ENCODE results near the gene ARHGAP24. TPM values are rescaled to one million over a fixed set of nuclear protein-coding genes. Genes with fewer than 3 reads are reported as not detected.
"Not testable (repeated sequence)": the region's sequence is repeated elsewhere in the genome, so short reads cannot be mapped to it uniquely, and the experiment has no call there.

Gene ARHGAP24
- total RNA-seq, 2 experiments from 2014 or later, result not detected

DNA sequence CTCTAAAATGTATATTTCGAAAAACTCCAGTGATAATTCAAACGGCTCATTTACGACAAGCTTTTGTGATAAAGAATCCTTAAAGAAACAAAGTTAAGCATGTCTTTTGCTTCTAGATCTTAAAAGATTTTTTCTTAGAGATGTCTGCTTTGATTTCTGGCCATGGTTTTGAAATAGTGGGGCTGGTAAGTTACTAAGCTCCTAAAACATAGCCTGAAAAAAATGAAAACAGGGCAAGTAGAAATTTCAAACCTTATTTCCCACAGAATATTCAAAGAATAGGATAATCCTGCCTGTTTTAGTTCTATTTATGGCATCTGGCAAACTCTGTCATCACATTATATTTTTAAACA lies 318.3 kb downstream of the ARHGAP24 start:
- Mint-ChIP-seq H3K27me3 (no peaks in the 10 kb centered on the region), H3K4me3 (no peak overlapping the region), H3K36me3 (ENCODE audit: low read depth) (no peaks in the 10 kb centered on the region), H3K9me3 (ENCODE audit: low read depth) (no peaks in the 10 kb centered on the region), H3K27ac (no peak overlapping the region), H3K4me1 (no peaks in the 10 kb centered on the region)
- DNase-seq, result no peak
- ATAC-seq, result no peak
- POLR2A ChIA-PET, result no interaction called here
- CTCF ChIA-PET, result no interaction called here
- intact Hi-C loops (cut with DNase I, micrococcal nuclease), result no loop called here

DNA sequence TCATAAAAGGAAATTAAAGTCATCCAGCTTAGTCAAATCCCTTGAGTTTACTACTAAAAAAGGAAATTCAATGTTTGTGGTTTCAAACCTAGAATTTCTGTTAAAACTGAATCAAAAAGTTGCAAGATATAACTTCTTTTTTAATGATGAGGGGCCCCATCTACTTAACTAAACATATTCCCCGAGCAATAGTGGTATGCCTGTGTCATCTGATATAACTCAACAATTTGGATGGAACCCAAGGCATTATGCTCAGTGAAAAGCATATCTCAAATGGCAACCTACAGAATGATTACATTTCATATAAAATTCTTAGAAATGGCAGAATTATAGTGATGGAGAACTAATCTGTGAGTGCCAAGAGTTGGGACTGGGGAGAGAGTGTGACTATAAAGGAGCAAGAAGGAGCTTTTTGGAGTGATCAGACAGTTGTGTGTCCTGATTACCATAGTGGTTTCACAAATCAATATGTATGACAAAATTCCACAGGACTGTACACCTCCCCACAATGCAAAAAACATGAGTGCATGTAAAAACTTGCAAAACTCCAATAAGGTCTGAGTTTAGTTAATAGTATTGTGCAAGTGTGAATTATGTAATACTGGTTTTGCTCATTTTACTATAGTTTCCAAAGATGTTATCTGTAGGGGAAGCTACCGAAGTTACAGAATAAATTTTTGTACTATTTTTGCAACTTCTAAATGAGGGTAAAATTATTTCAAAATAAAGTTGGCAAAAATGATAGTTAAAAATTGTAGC lies 323.2 kb downstream of the ARHGAP24 start:
- no peaks in the 10 kb centered on the region for H3K27me3 Mint-ChIP-seq
- DNase-seq (no peak), ATAC-seq (no peak)
- no peak overlapping the region for H3K27ac Mint-ChIP-seq
- H3K9me3 Mint-ChIP-seq (ENCODE audit: low read depth), result no peaks in the 10 kb centered on the region
- H3K36me3 Mint-ChIP-seq (ENCODE audit: low read depth), result no peaks in the 10 kb centered on the region
- intact Hi-C loops (cut with DNase I, micrococcal nuclease), result loop anchor here in 1 of 2 experiments (5.0 kb wide), 1 partner anchor 651 kb away; no protein-coding TSS in a partner anchor
- ChIA-PET POLR2A (no interaction called here), CTCF (interaction anchor here (1.0 to 1.5 kb wide), 3 partner anchors 10 to 19 kb away, joined by 3 to 4 read pairs (median 3); no protein-coding TSS in a partner anchor)
- no peaks in the 10 kb centered on the region for H3K4me1 Mint-ChIP-seq
- H3K4me3 Mint-ChIP-seq, result no peak overlapping the region

DNA sequence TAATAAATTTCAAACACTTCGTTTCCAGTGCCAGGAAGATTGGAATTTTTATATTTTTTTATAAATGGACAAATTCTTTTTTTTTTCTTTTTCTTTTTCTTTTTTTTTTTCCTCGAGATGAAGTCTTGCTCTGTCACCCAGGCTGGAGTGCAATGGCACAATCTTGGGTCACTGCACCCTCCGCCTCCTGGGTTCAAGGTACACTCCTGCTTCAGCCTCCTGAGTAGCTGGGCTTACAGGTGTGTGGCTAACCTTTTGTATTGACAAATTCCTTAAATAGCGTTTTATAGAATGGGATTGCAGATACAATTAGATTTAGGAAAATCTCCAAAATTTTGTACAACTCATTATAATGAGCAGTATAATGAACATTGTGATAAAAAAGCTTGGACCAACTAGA lies 328.9 kb downstream of the ARHGAP24 start:
- Mint-ChIP-seq H3K9me3 (ENCODE audit: low read depth) (no peaks in the 10 kb centered on the region), H3K36me3 (ENCODE audit: low read depth) (no peaks in the 10 kb centered on the region), H3K4me3 (no peak overlapping the region), H3K4me1 (no peaks in the 10 kb centered on the region), H3K27me3 (no peaks in the 10 kb centered on the region), H3K27ac (no peak overlapping the region)
- DNase-seq (no peak), ATAC-seq (no peak)
- ChIA-PET POLR2A (no interaction called here), CTCF (no interaction called here)
- intact Hi-C loops (cut with DNase I, micrococcal nuclease), result no loop called here

DNA sequence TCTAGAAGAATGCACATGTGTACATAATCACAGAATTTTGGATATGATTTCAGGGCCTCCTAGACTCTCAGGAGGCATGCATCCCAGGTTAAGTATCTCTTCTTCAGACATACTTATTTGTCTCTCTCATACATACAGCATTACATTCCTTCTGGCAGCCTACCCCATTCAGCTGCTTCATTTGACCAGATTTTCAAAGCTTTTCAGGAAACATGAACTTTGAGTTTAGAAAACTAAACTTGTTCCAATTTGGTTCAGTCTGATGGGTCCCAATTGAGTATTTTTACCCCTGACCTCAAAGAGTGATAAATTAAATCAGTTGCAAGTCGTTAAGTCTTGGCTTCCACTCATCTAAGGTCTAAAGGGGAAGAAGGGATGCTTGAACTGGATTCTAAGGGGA lies 330.9 kb downstream of the ARHGAP24 start:
- ChIA-PET CTCF (interaction anchor here (1.2 to 1.5 kb wide), 2 partner anchors 10 to 34 kb away, joined by 3 to 4 read pairs; no protein-coding TSS in a partner anchor), POLR2A (no interaction called here)
- intact Hi-C loops (cut with DNase I, micrococcal nuclease), result no loop called here
- Mint-ChIP-seq H3K27me3 (no peaks in the 10 kb centered on the region), H3K9me3 (ENCODE audit: low read depth) (no peaks in the 10 kb centered on the region), H3K36me3 (ENCODE audit: low read depth) (no peaks in the 10 kb centered on the region), H3K4me3 (no peak overlapping the region), H3K4me1 (no peaks in the 10 kb centered on the region), H3K27ac (no peak overlapping the region)
- no peak for DNase-seq
- no peak for ATAC-seq

DNA sequence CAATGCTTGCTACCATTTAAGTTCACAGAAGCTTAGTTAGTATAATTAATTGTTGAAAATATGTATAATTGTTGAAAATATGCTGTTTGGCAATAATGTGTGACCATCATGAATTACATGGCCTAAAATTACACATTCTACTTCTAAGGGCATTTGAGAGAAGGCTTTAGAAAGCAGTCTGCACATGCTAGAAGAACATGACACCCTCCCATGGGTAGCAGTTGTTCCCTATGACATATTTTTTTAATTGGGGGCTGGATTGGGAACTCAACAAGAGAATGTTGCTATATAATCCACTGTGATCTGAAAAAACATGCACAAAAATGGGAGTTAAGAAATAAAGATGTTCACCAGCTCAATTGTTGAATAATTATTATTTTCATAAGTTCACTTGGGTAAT lies 331.4 kb downstream of the ARHGAP24 start:
- H3K9me3 Mint-ChIP-seq (ENCODE audit: low read depth), result no peaks in the 10 kb centered on the region
- no peaks in the 10 kb centered on the region for H3K4me1 Mint-ChIP-seq
- H3K36me3 Mint-ChIP-seq (ENCODE audit: low read depth), result no peaks in the 10 kb centered on the region
- no peaks in the 10 kb centered on the region for H3K27me3 Mint-ChIP-seq
- CTCF ChIA-PET, result no interaction called here
- ATAC-seq (no peak), DNase-seq (no peak)
- no peak overlapping the region for H3K4me3 Mint-ChIP-seq
- POLR2A ChIA-PET, result no interaction called here
- no peak overlapping the region for H3K27ac Mint-ChIP-seq
- intact Hi-C loops (cut with DNase I, micrococcal nuclease), result no loop called here

- DNase-seq (no peak), ATAC-seq (no peak)
- CTCF ChIA-PET, result no interaction called here
- Mint-ChIP-seq H3K9me3 (ENCODE audit: low read depth) (no peaks in the 10 kb centered on the region), H3K4me1 (no peaks in the 10 kb centered on the region), H3K36me3 (ENCODE audit: low read depth) (no peaks in the 10 kb centered on the region), H3K27ac (no peak overlapping the region), H3K27me3 (no peaks in the 10 kb centered on the region), H3K4me3 (no peak overlapping the region)
- intact Hi-C loops (cut with DNase I, micrococcal nuclease), result no loop called here
- POLR2A ChIA-PET, result no interaction called here
Measured at GRCh38 chr4:85807247-85807950, 332.4 kb downstream of the ARHGAP24 start.

GRCh38 chr4:85808104-85808503 lies 333.2 kb downstream of the ARHGAP24 start:
- intact Hi-C loops (cut with DNase I, micrococcal nuclease), result no loop called here
- H3K4me3 Mint-ChIP-seq, result no peak overlapping the region
- no peaks in the 10 kb centered on the region for H3K36me3 Mint-ChIP-seq (ENCODE audit: low read depth)
- ChIA-PET CTCF (no interaction called here), POLR2A (no interaction called here)
- DNase-seq (no peak), ATAC-seq (no peak)
- no peak overlapping the region for H3K27ac Mint-ChIP-seq
- H3K27me3 Mint-ChIP-seq, result no peaks in the 10 kb centered on the region
- no peaks in the 10 kb centered on the region for H3K9me3 Mint-ChIP-seq (ENCODE audit: low read depth)
- no peaks in the 10 kb centered on the region for H3K4me1 Mint-ChIP-seq

- Mint-ChIP-seq H3K9me3 (ENCODE audit: low read depth) (no peaks in the 10 kb centered on the region), H3K27me3 (no peaks in the 10 kb centered on the region), H3K27ac (no peak overlapping the region), H3K4me3 (no peak overlapping the region), H3K36me3 (ENCODE audit: low read depth) (no peaks in the 10 kb centered on the region), H3K4me1 (no peaks in the 10 kb centered on the region)
- ATAC-seq (no peak), DNase-seq (no peak)
- intact Hi-C loops (cut with DNase I, micrococcal nuclease), result no loop called here
- ChIA-PET POLR2A (no interaction called here), CTCF (no interaction called here)
Measured at GRCh38 chr4:85808864-85809263, 333.9 kb downstream of the ARHGAP24 start.

DNA sequence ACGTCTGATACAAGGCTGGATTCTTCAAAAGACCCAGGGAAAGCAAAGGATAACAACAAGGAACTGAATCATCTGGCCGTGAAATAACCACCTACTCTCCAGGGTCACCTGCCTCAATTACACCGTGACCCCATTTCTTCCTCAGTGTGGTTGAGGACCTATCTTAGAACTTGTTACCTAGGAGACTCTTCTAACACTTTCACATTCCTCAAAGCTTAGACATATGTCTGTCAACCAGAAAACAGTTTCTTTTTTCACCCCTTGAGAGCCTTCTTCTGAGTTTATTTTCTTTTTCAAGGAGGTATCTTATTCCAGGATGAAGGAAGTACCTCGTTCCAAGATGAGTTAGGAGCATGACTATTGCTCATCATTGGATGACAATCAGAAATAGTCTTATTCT lies 337.8 kb downstream of the ARHGAP24 start:
- ATAC-seq (no peak), DNase-seq (no peak)
- no peaks in the 10 kb centered on the region for H3K27me3 Mint-ChIP-seq
- intact Hi-C loops (cut with DNase I, micrococcal nuclease), result no loop called here
- H3K36me3 Mint-ChIP-seq (ENCODE audit: low read depth), result no peaks in the 10 kb centered on the region
- peaks cover 4% of the 10 kb centered on the region for H3K4me1 Mint-ChIP-seq
- H3K9me3 Mint-ChIP-seq (ENCODE audit: low read depth), result no peaks in the 10 kb centered on the region
- no peak overlapping the region for H3K4me3 Mint-ChIP-seq
- no peak overlapping the region for H3K27ac Mint-ChIP-seq
- ChIA-PET CTCF (interaction anchor here (0.7 kb wide), 1 partner anchor 579 kb away, joined by 3 read pairs; no protein-coding TSS in a partner anchor), POLR2A (no interaction called here)

DNA sequence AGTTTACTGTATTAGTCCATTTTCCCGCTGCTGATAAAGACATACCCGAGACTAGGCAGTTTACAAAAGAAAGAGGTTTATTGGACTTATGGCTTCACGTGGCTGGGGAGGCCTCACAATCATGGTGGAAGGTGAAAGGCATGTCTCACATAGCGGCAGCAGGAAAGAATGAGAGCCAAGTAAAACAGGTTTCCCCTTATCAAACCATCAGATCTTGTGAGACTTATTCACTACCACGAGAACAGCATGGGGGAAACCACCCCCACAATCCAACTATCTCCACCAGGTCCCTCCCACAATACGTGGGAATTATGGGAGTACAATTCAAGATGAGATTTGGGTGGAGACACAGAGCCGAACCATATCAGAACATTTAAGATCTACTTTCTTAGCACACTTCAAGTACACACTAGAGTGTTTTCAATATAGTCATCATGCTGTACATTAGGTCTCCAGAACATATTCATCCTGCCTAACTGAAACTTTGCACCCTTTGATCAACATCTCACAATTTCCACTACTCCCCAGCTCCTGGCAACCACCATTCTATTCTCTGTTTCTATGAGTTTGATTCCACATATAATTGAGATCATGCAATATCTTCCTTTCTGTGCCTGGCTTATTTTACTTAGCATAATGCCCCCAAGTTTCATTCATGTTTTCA lies 341.0 kb downstream of the ARHGAP24 start:
- Mint-ChIP-seq H3K4me3 (no peak overlapping the region), H3K36me3 (ENCODE audit: low read depth) (no peaks in the 10 kb centered on the region), H3K9me3 (ENCODE audit: low read depth) (peaks cover 2% of the 10 kb centered on the region), H3K27me3 (no peaks in the 10 kb centered on the region), H3K27ac (no peak overlapping the region), H3K4me1 (peaks cover 4% of the 10 kb centered on the region)
- ChIA-PET CTCF (no interaction called here), POLR2A (no interaction called here)
- peak; percentile 68 for ATAC-seq
- intact Hi-C loops (cut with DNase I, micrococcal nuclease), result no loop called here
- peak; percentile 10 for DNase-seq

GRCh38 chr4:85818700-85819099 lies 343.8 kb downstream of the ARHGAP24 start:
- POLR2A ChIA-PET, result no interaction called here
- Mint-ChIP-seq H3K36me3 (ENCODE audit: low read depth) (no peaks in the 10 kb centered on the region), H3K27ac (no peak overlapping the region)

DNA sequence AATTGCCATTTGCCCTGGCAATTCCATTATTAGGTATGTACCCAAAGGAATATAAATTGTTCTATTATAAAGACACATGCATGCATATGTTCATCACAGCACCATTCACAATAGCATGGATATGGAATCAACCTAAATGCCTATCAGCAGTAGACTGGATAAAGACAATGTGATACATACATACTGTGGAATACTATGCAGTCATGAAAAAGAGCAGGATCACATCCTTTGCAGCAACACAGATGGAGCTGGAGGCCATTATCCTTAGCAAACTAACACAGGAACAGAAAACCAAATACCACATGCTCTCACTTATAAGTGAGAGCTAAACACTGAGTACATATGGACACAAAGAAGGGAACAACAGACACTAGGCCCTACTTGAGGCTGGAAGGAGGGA lies 345.2 kb downstream of the ARHGAP24 start:
- H3K27ac Mint-ChIP-seq; H3K4me1 Mint-ChIP-seq; H3K36me3 Mint-ChIP-seq (ENCODE audit: low read depth); ATAC-seq; intact Hi-C loops (cut with DNase I, micrococcal nuclease); POLR2A ChIA-PET; CTCF ChIA-PET; H3K9me3 Mint-ChIP-seq (ENCODE audit: low read depth); DNase-seq; H3K27me3 Mint-ChIP-seq; H3K4me3 Mint-ChIP-seq: not testable (repeated sequence)

More at GRCh38 chr4:85818700-85819099, 343.8 kb downstream of the ARHGAP24 start:
- peaks cover 2% of the 10 kb centered on the region for H3K9me3 Mint-ChIP-seq (ENCODE audit: low read depth)
- CTCF ChIA-PET, result no interaction called here
- no peak for DNase-seq
- intact Hi-C loops (cut with DNase I, micrococcal nuclease), result no loop called here
- H3K4me1 Mint-ChIP-seq, result peaks cover 4% of the 10 kb centered on the region
- H3K4me3 Mint-ChIP-seq, result no peak overlapping the region
- ATAC-seq, result no peak
- H3K27me3 Mint-ChIP-seq, result no peaks in the 10 kb centered on the region

All from activated CD4-positive, alpha-beta T cell treated with anti-CD3 and anti-CD28 coated beads for 36 hours (primary cell).